HG03342 (cell line): Measurements from ENCODE around the gene OSBPL8.
A peak's percentile ranks its signal among the peaks of the same experiment; 100 is the strongest.
"Not testable (repeated sequence)": the region's sequence is repeated elsewhere in the genome, so short reads cannot be mapped to it uniquely, and the experiment has no call there.

Experiments used
- ATAC-seq: cut with Tn5 transposase; IDR thresholded peaks from one replicate; pipeline ENCODE4 v1.9.1; 2021; ENCODE audit warnings: mild to moderate bottlenecking, moderate library complexity; ENCODE audit not compliant: unreplicated experiment

The OSBPL8 gene

GRCh38 chr12:76426160-76426559 is 133.4 kb downstream of the OSBPL8 start:
- no peak for ATAC-seq

- no peak for ATAC-seq
Measured at GRCh38 chr12:76424941-76425340, 134.6 kb downstream of the OSBPL8 start.

DNA sequence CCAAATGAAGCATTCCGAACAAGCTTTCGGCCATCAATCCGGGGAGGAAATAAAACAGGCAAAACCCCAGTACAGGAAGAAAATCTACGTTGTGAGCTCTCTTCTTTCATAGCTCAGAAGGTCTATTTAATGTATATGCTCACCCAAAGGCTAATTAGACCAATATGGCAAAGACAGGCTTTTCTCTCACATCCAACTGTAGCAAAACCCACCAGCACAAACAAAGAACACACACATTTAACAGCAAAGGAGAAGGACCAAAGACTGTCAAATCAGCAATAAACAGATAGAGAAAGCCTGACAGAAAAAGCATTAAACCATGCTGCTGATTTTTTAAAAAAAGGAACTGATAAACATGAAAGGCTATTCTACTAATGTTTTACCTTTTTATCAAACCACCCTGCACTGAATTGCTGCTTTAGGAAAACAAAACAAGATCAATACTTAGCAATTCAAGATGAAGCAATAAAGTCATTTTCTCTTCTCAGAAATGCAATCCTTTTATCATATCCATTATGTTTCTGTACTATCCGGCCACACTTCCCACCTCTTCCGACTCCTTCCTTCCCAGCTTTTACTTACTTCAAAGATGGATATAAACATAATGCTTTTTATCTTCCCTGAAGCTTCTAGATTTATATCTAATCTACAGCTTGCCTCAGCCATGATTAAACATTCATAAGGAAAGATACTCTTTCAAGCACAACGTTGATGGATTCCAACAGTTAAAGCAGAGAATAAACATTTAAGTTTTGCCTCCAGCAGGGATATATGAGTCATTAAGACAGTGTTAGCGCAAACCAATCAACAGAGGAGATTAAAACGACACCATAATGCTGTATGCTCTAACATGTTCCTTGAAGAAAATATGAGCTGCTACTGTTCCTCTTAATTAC is 136.8 kb downstream of the OSBPL8 start:
- ATAC-seq, result no peak

DNA sequence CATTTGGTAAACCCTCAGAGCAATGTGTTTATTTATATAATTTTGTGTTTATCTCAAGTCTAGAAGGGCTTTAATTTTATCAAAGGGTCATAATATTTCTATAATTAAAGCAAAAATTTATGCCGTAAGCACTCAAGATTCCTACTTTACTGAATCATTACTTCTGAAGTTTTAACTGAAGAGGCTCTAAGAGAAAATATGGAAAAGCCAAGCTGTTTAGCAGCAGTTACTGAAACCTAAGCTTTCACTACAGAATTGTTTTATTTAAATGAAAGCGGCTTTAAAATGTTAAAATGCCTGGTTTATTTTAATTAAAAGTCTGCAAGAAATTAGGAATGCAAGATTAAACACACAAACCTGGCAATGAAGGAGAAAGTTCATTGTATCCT is 137.4 kb downstream of the OSBPL8 start:
- no peak for ATAC-seq

DNA sequence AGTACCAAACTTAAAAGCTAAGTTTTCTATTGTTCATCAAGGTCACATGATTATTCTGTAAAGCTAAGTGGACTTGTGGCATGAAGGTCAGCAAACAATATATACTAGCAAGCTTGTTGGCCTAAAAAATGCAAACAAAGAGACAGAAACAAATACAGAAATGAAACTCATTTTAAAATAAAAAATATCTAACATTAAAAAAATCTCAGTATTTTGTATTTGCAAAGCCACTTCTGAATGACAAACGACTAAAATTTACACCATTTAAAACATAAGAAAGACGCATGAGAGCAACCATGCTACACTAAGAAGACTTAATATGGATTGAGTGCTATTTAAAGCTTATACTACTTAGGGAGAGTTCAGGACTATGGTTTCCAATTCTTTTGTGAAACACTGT is 138.5 kb downstream of the OSBPL8 start:
- no peak for ATAC-seq

DNA sequence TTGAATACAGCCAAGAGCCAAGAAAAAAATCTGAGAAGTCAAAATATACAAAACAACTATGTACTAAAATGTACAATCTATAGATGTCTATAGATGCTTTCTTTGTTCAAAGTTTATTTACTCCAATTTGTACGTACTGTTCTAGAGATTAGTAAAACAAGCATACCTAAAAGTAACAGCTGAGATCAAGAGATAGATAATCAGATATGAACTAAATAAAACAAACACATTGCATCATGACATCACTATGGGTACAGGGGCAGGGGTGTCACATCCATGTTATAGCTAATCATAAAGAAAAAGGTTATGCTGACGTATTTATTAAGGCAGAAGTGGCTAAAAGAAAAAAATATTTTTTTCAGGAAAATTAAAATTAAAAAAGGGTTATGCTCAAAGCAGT is 139.3 kb downstream of the OSBPL8 start:
- ATAC-seq, result no peak

GRCh38 chr12:76417116-76417515 is 142.5 kb downstream of the OSBPL8 start:
- peak; percentile 56 for ATAC-seq

GRCh38 chr12:76413121-76413520 is 146.4 kb downstream of the OSBPL8 start:
- no peak for ATAC-seq

GRCh38 chr12:76410781-76411180 is 148.8 kb downstream of the OSBPL8 start:
- ATAC-seq, result no peak

DNA sequence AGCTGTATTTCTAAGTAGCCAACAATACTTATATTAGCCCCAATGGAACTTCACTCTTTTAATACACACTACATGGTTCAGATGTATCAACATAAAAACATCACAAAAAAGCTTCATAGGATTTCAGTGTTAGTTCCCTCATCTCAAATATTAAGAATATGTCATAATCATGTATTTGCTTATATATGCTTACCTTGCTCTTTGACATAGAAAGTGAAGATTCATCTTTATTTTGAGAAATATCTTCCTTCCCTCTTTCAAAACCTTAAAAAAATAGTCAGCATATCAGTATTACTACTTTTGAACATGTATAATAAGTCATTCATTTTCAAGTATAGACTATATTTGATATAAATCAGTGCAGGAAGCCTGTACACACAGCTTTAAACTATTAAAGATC is 149.2 kb downstream of the OSBPL8 start:
- no peak for ATAC-seq

GRCh38 chr12:76409074-76409473 is 150.5 kb downstream of the OSBPL8 start:
- no peak for ATAC-seq

GRCh38 chr12:76407710-76408109 is 151.9 kb downstream of the OSBPL8 start:
- no peak for ATAC-seq

- ATAC-seq, result no peak
Measured at GRCh38 chr12:76402259-76402658, 157.3 kb downstream of the OSBPL8 start.

- no peak for ATAC-seq
Measured at GRCh38 chr12:76400136-76400535, 159.4 kb downstream of the OSBPL8 start.

DNA sequence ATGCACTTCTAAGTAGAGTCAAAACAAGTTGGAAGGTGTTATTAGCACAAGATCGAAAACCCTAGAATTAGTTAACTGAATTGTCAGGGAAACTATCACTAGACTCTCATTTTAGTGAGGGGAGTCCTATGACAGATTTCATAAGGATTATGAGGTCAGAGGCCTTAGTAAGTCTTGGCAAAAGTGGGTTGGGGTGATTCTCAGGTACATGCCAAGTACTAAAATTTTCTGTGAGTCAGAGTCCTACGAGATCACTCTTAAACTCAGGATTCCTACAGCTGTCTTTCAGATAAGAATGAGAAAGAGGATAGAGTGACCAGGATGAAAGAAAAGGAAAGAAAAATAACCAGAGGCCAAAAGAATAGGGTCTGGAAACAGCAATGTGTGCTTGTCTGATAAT is 160.5 kb downstream of the OSBPL8 start:
- ATAC-seq, result no peak

DNA sequence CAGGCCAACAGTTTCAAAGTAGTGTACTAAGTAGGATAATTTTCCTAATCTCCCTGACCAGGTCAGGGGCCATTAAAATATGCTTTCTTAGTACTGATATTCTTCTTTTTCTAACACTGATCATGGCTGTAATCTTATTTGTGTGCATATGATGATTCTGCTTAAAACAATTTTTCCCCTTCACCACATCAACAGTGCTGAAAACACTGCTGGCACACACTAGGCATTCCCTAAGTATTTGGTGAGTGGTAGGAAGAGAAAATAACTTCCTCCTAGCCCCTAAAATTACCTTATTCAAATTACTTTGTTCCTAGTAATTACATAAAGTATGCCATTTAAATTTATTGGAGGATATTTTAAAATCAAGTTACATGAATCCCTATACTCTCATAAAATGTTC is 161.5 kb downstream of the OSBPL8 start:
- no peak for ATAC-seq

- no peak for ATAC-seq
Measured at GRCh38 chr12:76391461-76391860, 168.1 kb downstream of the OSBPL8 start.

DNA sequence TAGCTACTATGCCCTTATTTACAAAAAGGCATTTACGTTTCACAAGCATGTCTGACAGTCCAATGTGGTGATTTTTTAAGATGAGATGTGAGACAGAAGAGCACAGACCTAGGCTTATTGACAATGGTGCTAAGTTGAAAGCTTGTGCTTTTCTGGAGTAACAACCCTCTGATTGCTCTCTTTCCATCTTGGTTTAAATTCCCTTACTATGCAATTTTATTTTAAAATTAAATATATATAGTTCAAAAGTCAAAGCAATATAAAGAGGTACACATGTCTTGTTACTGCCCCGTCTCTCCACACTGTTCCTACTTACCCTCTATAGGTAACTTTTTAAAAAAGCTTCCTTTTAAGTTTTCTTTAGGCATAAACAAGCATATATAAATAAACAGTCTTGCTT is 172.0 kb downstream of the OSBPL8 start:
- ATAC-seq, result no peak

- no peak for ATAC-seq
Measured at GRCh38 chr12:76384560-76384959, 175.0 kb downstream of the OSBPL8 start.

- ATAC-seq, result no peak
Measured at GRCh38 chr12:76383988-76384387, 175.6 kb downstream of the OSBPL8 start.

GRCh38 chr12:76379261-76379660 is 180.3 kb downstream of the OSBPL8 start:
- ATAC-seq, result no peak

GRCh38 chr12:76376876-76377275 is 182.7 kb downstream of the OSBPL8 start:
- ATAC-seq, result not testable (repeated sequence)

GRCh38 chr12:76375939-76376338 is 183.6 kb downstream of the OSBPL8 start:
- no peak for ATAC-seq
